HL-60 (cell line): ENCODE results near the gene WWOX.

Experiments used
- DNase-seq, 2 experiments: peaks; one replicate each; pipeline ENCODE4 v3.0.0-alpha.2; 2010 to 2020; ENCODE audit warnings: low read depth in 1 of 2, low spot score in 1 of 2
- H3K27ac ChIP-seq: fragments of 250-450 bp; sonication (Bioruptor Pico); replicated peaks from 2 replicates; pipeline ENCODE4 v1.5.1; 2020; ENCODE audit warnings: mild to moderate bottlenecking, moderate library complexity
- H3K27me3 ChIP-seq: fragments of 250-450 bp; sonication (Bioruptor Pico); 2 replicates; pipeline ENCODE4 v1.5.1; 2021; ENCODE audit warnings: mild to moderate bottlenecking, moderate library complexity; ENCODE audit not compliant: insufficient read depth, poor library complexity, severe bottlenecking
- H3K4me3 ChIP-seq: replicated peaks from 2 replicates; pipeline ENCODE4 v1.5.1; 2011; ENCODE audit warnings: mild to moderate bottlenecking, control low read depth, low read length; ENCODE audit not compliant: insufficient read depth
- CTCF ChIP-seq: IDR thresholded peaks from one replicate; pipeline ENCODE4 v1.5.1; 2011; ENCODE audit warnings: low read length, control low read depth, inconsistent platforms; ENCODE audit not compliant: insufficient read depth
- GABPA ChIP-seq: IDR thresholded peaks from 2 replicates; pipeline ENCODE4 v1.6.1; 2012; ENCODE audit warnings: low read depth
- POLR2AphosphoS5 ChIP-seq: IDR thresholded peaks from 2 replicates; pipeline ENCODE4 v1.6.1; 2012; ENCODE audit warnings: low read depth
- REST ChIP-seq: IDR thresholded peaks from 2 replicates; pipeline ENCODE4 v1.6.1; 2012; ENCODE audit warnings: low read depth; ENCODE audit not compliant: insufficient replicate concordance
- SPI1 ChIP-seq: IDR thresholded peaks from 2 replicates; pipeline ENCODE4 v1.6.1; 2012; ENCODE audit warnings: low read depth, mild to moderate bottlenecking, borderline replicate concordance

The WWOX gene

GRCh38 chr16:78098087-78098486, 1.4 kb upstream of the WWOX start:
- no peak overlapping the region for H3K4me3 ChIP-seq
- H3K27ac ChIP-seq, result no peak overlapping the region
- no peak for TF ChIP-seq GABPA
- TF ChIP-seq REST, result no peak
- TF ChIP-seq POLR2AphosphoS5, result no peak
- no peak for TF ChIP-seq CTCF
- no peak for TF ChIP-seq SPI1
- DNase-seq, result no peak
- no peaks in the 10 kb centered on the region for H3K27me3 ChIP-seq

GRCh38 chr16:78098595-78099270, 721 bp upstream of the WWOX start:
- peak overlapping the region; percentile 96 for H3K4me3 ChIP-seq
- H3K27me3 ChIP-seq, result no peaks in the 10 kb centered on the region
- no peak for DNase-seq
- H3K27ac ChIP-seq, result peak overlapping the region; percentile 82
- no peak for TF ChIP-seq REST
- no peak for TF ChIP-seq POLR2AphosphoS5
- no peak for TF ChIP-seq GABPA
- TF ChIP-seq CTCF, result no peak
- no peak for TF ChIP-seq SPI1

- H3K4me3 ChIP-seq, result peak overlapping the region; percentile 96
- DNase-seq, result peak in 1 of 2 experiments; percentile 50
- no peaks in the 10 kb centered on the region for H3K27me3 ChIP-seq
- TF ChIP-seq GABPA (no peak), SPI1 (no peak), REST (no peak), POLR2AphosphoS5 (no peak), CTCF (no peak)
- H3K27ac ChIP-seq, result peak overlapping the region; percentile 82
Measured at GRCh38 chr16:78100112-78100467, 636 bp downstream of the WWOX start.
